ENCODE measurements around the gene ZNF600. TPM values are rescaled to one million over a fixed set of nuclear protein-coding genes. Genes with fewer than 3 reads are reported as not detected.
"Not testable (repeated sequence)": the region's sequence is repeated elsewhere in the genome, so short reads cannot be mapped to it uniquely, and the experiment has no call there.

ZNF600 gene
- polyA plus RNA-seq, 1 donor from 2014 or later = 18.3 TPM

DNA sequence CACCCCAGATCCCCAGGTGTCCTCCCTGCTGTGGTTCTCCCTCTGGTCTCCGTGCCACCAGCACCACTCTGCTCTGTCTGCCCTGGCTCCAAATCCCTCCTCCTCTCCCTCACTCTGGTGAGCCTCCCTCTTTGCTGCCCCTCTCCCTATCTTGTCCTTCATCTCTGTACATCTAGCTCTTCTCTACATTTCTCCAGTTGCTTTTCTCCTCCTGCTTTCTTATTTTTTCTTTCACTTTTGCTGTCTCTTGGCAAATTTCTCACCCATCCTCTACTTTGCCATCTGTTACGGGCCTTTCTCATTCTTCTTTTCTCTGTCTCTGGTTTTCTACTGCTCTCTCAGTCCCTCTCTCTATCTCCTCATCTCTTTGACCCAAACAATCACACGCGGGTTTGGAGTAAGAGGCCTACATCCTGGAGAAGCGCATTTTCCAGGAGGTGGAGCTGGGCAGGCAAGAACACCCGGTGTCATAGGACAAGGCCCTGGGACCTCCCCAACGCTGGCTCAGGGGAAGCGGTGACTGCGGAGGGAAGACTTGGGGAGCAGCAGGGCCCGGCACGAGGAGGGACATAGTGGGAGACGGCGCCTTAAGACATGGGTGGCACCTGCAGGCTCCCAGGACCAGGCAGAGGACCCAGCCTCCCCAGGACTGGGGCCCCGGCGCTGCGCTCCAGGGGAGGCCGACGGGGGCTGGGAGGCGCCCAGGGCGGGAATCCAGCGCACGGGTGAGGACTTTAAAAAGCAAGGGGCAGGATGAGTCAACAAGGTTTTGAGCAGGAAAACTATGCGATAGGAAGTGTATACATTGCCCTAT is 61.7 kb downstream of the ZNF600 start:
- Mint-ChIP-seq H3K4me1 (peaks cover 2 to 4% (median 4%) of the 10 kb centered on the region in 3 donors), H3K36me3 (peaks cover 39% of the 10 kb centered on the region), H3K27me3 (no peaks in the 10 kb centered on the region), H3K27ac (no peak overlapping the region), H3K4me3 (no peak overlapping the region), H3K9me3 (peaks cover 1 to 5% (median 4%) of the 10 kb centered on the region in 3 donors)

DNA sequence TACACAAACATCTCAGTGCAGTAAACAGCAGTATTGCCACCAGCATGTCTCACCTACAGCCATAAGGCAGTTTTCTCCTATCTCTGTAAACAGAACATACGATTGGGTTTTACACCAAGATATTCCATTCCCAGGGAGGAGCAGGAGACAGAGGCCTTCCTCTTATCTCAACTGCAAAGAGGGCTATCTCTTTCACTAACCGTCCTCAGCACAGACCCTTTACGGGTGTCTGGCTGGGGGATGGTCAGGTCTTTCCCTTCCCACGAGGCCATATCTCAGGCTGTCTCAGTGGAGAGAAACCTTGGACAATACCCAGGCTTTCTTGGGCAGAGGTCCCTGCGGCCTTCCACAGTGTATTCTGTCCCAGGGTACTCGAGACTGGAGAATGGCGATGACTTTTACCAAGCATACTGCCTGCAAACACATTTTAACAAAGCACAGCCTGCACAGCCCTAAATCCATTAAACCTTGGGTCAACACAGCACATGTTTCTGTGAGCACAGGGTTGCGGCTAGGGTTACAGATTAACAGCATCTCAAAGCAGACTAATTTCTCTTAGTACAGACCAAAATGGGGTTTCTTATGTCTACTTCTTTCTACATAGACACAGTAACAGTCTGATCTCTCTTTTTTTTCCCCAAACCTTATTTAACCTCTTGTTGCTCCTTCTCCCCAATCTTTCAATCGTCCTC is 62.5 kb downstream of the ZNF600 start:
- Mint-ChIP-seq H3K9me3 (peaks cover 1 to 12% (median 4%) of the 10 kb centered on the region in 3 donors), H3K36me3 (peaks cover 42% of the 10 kb centered on the region)
- H3K27ac Mint-ChIP-seq = not testable (repeated sequence)

DNA sequence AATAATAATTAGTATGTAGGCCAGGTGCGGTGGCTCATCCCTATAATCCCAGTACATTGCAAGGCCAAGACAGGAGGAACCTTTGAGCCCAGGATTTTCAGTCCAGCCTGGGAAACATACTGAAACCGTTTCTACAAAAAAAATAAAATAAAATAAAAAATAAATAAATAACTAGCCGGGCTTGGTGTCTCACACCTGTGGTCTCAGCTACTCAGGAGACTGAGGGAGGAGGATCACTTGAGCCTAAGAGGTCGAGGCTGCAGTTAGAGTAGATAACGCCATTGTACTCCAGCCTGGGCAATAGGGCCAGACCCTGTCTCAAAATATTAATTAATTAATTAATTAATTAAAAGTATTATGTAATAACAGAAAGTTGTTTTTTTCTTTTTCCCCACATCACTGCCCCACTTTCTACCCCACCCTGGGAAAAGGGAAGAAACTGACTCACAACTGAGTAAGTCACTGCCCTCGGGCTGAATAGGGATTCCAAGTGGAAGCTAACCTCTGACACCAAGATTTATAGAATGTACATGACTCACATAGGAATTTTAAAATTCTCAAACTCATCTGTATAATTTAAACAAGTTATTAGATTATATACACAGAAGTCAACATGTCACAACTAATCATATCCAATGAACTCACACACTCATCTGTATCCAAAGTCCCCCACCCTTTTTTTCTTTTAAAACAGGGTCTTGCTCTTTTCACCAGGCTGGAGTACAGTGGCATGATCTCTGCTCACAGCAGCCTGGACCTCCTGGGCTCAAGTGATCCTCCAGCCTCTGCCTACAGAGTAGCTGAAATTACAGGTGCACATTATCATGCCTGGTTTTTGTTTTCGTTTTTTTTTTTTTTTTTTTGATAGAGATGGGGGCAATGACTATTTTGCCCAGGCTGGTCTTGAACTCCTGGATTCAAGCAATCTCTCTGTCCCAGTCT is 64.3 kb downstream of the ZNF600 start:
- Mint-ChIP-seq H3K4me1 (peaks cover under 1 to 4% (median 4%) of the 10 kb centered on the region in 3 donors), H3K36me3 (peaks cover 39% of the 10 kb centered on the region)

More for the DNA sequence above, 62.5 kb downstream of the ZNF600 start:
- not testable (repeated sequence) for H3K4me3 Mint-ChIP-seq, H3K27me3 Mint-ChIP-seq, H3K4me1 Mint-ChIP-seq

DNA sequence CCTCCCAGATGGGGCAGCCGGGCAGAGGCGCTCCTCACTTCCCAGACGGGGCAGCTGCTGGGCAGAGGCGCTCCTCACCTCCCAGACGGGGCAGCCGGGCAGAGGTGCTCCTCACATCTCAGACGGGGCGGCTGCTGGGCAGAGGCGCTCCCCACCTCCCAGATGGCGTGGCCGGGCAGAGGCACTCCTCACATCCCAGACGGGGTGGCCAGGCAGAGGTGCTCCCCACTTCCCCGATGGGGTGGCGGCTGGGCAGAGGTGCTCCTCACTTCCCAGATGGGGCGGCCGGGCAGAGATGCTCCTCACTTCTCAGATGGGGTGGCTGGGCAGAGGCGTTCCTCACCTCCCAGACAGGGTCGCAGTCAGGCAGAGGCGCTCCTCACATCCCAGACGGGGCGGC is 66.0 kb downstream of the ZNF600 start:
- H3K4me1 Mint-ChIP-seq, H3K4me3 Mint-ChIP-seq, H3K27me3 Mint-ChIP-seq, H3K27ac Mint-ChIP-seq: not testable (repeated sequence)
- Mint-ChIP-seq H3K36me3 (peaks cover 32% of the 10 kb centered on the region), H3K9me3 (peaks cover 4 to 12% (median 5%) of the 10 kb centered on the region in 3 donors)

More for the DNA sequence above, 64.3 kb downstream of the ZNF600 start:
- H3K27ac Mint-ChIP-seq = no peak overlapping the region
- H3K9me3 Mint-ChIP-seq = peaks cover 1 to 12% (median 4%) of the 10 kb centered on the region in 3 donors
- no peak overlapping the region for H3K4me3 Mint-ChIP-seq
- H3K27me3 Mint-ChIP-seq = no peaks in the 10 kb centered on the region

DNA sequence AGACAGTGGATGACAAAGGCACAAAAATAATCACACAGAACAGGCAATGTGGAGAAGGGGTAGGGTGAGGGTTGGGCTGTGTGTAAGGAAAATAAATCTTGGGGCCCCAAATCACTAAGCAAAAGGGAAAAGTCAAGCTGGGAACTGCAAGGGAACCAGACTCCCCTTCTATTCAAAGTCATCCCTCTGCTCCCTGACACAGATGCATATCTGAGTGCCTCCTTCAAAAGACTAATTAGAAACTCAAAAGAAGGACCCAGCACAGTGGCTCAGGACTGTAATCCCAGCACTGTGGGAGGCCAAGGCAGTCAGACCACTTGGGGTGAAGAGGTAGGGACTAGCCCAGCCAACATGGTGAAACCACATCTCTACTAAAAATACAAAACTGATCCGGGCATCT is 70.1 kb downstream of the ZNF600 start:
- Mint-ChIP-seq H3K4me3 (no peak overlapping the region), H3K27ac (no peak overlapping the region), H3K27me3 (no peaks in the 10 kb centered on the region), H3K36me3 (peaks cover 38% of the 10 kb centered on the region), H3K9me3 (peaks cover 5 to 17% (median 7%) of the 10 kb centered on the region in 3 donors), H3K4me1 (peaks cover 4 to 9% (median 5%) of the 10 kb centered on the region in 3 donors)

DNA sequence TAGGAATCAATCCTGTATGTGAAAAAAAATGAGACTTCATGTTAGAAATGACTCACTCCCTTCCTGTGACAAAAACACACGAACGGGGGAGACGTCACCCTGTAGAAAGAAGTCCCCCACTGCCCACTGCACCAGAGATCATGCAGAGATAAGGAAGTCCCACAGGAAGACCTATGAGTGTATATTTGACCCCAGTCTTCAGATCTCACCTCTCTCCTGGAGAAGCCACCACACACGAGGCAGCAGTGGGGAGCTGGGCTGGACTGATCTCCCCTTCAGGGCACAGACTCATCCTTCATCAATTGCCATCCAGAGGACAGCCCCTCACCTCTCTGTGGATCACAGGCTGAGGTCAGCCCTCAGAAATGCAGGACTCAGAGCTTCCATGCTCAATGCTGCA is 70.7 kb downstream of the ZNF600 start:
- not testable (repeated sequence) for H3K4me3 Mint-ChIP-seq, H3K27ac Mint-ChIP-seq, H3K27me3 Mint-ChIP-seq, H3K4me1 Mint-ChIP-seq
- Mint-ChIP-seq H3K36me3 (peaks cover 39% of the 10 kb centered on the region), H3K9me3 (peaks cover 6 to 20% (median 10%) of the 10 kb centered on the region in 3 donors)

DNA sequence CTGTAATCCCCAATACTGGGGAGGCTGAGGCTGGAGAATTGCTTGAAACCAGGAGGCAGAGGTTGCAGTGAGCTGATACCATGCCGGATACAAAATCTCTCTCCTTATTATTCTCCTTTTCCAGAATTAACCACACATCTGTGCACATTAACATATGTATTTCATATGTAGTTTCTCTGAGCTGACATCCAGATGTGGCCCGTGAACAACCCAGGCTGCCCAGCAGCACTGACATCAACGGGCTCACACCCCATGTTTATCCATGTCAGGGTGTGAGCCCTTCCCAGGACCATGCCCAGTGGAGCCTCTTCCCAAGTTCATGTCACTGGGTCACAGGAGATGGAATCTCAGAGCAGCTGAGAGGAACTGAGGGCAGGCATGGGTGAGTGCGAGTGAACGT is 71.3 kb downstream of the ZNF600 start:
- H3K27ac Mint-ChIP-seq = peak overlapping the region in 1 of 3 donors; percentile 60
- H3K4me3 Mint-ChIP-seq = not testable (repeated sequence)
- peaks cover 6 to 20% (median 10%) of the 10 kb centered on the region in 3 donors for H3K9me3 Mint-ChIP-seq

More for the DNA sequence above, 71.3 kb downstream of the ZNF600 start:
- H3K27me3 Mint-ChIP-seq, H3K4me1 Mint-ChIP-seq: not testable (repeated sequence)
- peaks cover 43% of the 10 kb centered on the region for H3K36me3 Mint-ChIP-seq

Other genes with a start within 250 kb of the ZNF600 start
- 18.3 TPM for gene ZNF701, start 216.5 kb downstream of the ZNF600 start, polyA plus RNA-seq
- gene ZNF83, start 148.4 kb downstream of the ZNF600 start, polyA plus RNA-seq = 13.9 TPM
- 33.7 TPM for gene ZNF611, start 51.7 kb downstream of the ZNF600 start, polyA plus RNA-seq
- 22.3 TPM for gene ZNF28, start 34.8 kb upstream of the ZNF600 start, polyA plus RNA-seq
- 16.1 TPM for gene ZNF468, start 70.8 kb upstream of the ZNF600 start, polyA plus RNA-seq
- 4.7 TPM for gene ZNF320, start 110.8 kb upstream of the ZNF600 start, polyA plus RNA-seq
- gene ZNF888, start 136.6 kb upstream of the ZNF600 start, polyA plus RNA-seq = 2.1 TPM
- 9.2 TPM for gene ZNF816, start 176.1 kb upstream of the ZNF600 start, polyA plus RNA-seq
- 0.21 TPM for gene ERVV-1, start 227.1 kb upstream of the ZNF600 start, polyA plus RNA-seq